HG03280 (cell line): Measurements from ENCODE around the gene MACROH2A2.
"Not testable (repeated sequence)": the region's sequence is repeated elsewhere in the genome, so short reads cannot be mapped to it uniquely, and the experiment has no call there.

ENCODE experiments used
- ATAC-seq: cut with Tn5 transposase; IDR thresholded peaks from one replicate; pipeline ENCODE4 v1.9.1; 2021; ENCODE audit warnings: mild to moderate bottlenecking, moderate library complexity; ENCODE audit not compliant: unreplicated experiment

MACROH2A2 gene

DNA sequence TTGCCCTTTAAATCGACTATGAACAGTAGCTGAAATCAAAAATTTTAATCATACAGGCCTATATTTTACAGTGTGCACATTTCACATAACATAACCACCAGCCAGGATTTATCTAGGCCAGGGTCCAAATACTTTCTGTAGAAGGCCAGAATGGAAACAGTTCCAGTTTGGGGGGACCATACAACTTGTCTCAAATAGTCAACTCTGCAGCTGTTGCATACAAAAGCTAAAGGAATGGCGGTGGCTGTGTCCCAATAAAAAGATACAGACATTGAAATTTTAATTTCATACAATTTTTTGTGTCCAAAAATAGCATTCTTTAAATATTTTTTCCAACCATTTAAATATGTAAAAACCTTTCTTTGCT is 94.6 kb downstream of the MACROH2A2 start:
- ATAC-seq, result no peak

- no peak for ATAC-seq
Measured at GRCh38 chr10:70148516-70148915, 95.9 kb downstream of the MACROH2A2 start.

DNA sequence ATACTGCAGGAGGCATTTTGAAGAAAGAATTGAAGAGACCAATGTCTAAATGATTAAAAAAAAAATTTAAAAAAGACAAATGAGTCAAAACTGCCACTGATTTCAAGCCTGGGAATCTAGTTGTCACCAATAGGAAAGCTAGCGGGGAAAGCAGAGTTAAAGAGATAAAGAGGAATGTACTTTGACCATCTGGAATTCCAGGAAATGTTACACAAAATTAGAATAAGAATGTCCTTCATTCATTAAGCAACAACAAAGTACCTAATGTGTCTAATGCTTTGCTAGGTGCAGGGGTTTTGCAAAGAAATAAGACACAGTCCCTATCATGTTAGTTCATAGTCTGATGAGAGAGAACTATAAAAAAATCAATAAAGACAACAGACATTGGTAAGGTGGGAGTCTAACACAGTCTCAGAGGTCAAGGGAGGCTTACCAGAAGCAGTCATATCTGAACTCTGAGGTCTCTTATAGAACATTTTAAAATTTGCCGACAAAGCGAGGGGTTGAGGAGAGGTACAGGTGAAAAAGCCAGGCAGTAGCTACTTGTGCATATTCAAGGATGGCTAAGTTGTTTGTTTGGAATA is 102.7 kb downstream of the MACROH2A2 start:
- no peak for ATAC-seq

DNA sequence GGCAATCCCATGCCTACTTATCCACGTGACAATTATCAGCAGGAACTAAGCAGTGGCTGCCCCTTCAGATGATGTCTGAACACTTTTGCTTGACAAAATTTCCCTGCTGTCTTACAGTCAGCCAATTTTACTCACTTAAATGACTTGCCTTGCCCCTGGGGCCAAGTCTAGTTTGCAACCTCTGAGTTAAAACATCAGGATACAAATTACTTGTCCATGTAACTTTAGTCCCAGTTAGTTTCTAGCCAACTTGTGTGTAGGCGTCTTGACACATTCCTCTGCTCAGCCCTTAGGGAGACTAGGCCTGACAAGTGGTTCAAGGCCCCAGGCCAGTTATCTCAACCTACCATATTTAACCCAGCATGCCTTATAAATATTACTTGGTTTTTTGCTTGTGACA is 105.5 kb downstream of the MACROH2A2 start:
- no peak for ATAC-seq

DNA sequence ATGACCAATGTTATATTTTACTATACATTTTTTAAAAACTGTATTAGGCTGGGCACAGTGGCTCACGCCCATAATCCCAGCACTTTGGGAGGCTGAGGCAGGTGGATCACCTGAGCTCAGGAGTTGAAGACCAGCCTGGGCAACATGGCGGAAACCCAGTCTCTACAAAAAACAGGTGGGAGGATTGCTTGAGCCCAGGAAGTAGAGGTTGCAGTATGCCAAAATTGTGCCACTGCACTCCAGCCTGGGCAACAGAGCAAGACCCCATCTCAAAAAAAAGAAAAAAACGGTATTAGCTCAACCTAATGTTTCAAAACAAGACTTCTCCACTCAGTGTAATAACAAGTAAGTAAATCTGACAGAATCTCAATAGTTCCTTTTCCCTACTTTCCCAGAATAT is 106.7 kb downstream of the MACROH2A2 start:
- not testable (repeated sequence) for ATAC-seq

DNA sequence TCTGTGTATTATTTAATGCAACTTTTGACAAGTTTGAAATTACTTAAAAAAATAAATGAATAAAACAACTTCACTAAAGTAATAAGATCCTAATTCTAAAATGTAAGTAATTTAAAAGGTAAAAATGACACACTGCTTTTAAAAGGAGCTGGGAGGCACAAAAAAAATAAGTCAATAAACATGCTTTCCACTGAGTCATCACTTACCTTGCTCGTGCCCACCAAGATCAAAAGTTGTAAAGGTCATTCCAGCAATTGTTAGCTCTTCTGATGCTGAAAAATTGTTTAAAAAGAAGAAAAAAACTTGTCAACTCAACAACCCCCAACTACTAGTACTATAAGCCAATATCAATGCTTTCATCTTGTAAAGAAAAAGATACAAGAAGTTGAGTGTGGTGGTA is 108.2 kb downstream of the MACROH2A2 start:
- no peak for ATAC-seq
